Caki2 (cell line): ENCODE data around the gene PPP1CA. TPM values are rescaled to one million over a fixed set of nuclear protein-coding genes. Genes with fewer than 3 reads are reported as not detected.
A peak's percentile ranks its signal among the peaks of the same experiment; 100 is the strongest.

Source experiments
- DNase-seq: peaks from one replicate; pipeline ENCODE4 v3.0.0-alpha.2; 2015; ENCODE audit warnings: low read depth
- in situ Hi-C: cut with HindIII; loops from 2 replicates; pipeline ENCODE4 v1.10.0; 2016; ENCODE audit warnings: low sequenced_read_pairs, low pct_unique_long_range_greater_than_20kb, mixed read lengths
- total RNA-seq: library from RNA; depleted of rRNA; stranded (reverse); fragments of >200 nt; shearing (Covaris generic); gene quantifications from 2 replicates; pipeline ENCODE4 v1.2.3, GENCODE V29; 2014; ENCODE audit warnings: low replicate concordance; rRNA removed

PPP1CA gene
- 251 and 260 TPM in 2 replicates for total RNA-seq

- in situ Hi-C loops = no loop called here
Observed at GRCh38 chr11:67401495-67402191, at the start of gene PPP1CA. Gene PPP1CA, minus strand, starts transcription at chr11:67401858. Its CDS starts 76 bp downstream, at chr11:67401782.

GRCh38 chr11:67450796-67451657 lies 49.4 kb upstream of the PPP1CA start:
- in situ Hi-C loops = no loop called here
- no peak for DNase-seq

More at GRCh38 chr11:67401495-67402191, at the start of gene PPP1CA:
- peak; percentile 70 for DNase-seq

- DNase-seq = no peak
- in situ Hi-C loops = no loop called here
Observed at GRCh38 chr11:67449116-67449844, 47.6 kb upstream of the PPP1CA start.

GRCh38 chr11:67448220-67448609 lies 46.6 kb upstream of the PPP1CA start:
- no peak for DNase-seq
- in situ Hi-C loops = no loop called here

GRCh38 chr11:67445515-67445914 lies 43.9 kb upstream of the PPP1CA start:
- DNase-seq = no peak
- in situ Hi-C loops = no loop called here

GRCh38 chr11:67442504-67443404 lies 41.1 kb upstream of the PPP1CA start:
- in situ Hi-C loops = no loop called here
- no peak for DNase-seq

- DNase-seq = no peak
- in situ Hi-C loops = no loop called here
Observed at GRCh38 chr11:67441731-67442351, 40.2 kb upstream of the PPP1CA start.

GRCh38 chr11:67441098-67441563 lies 39.5 kb upstream of the PPP1CA start:
- DNase-seq = no peak
- in situ Hi-C loops = no loop called here

GRCh38 chr11:67440229-67441097 lies 38.8 kb upstream of the PPP1CA start:
- DNase-seq = no peak
- in situ Hi-C loops = no loop called here

- in situ Hi-C loops = no loop called here
- DNase-seq = peak; percentile 33
Observed at GRCh38 chr11:67439321-67440228, 37.9 kb upstream of the PPP1CA start.

- in situ Hi-C loops = no loop called here
- no peak for DNase-seq
Observed at GRCh38 chr11:67438158-67438902, 36.7 kb upstream of the PPP1CA start.

- no peak for DNase-seq
- in situ Hi-C loops = no loop called here
Observed at GRCh38 chr11:67437809-67438157, 36.1 kb upstream of the PPP1CA start.

GRCh38 chr11:67437082-67437808 lies 35.6 kb upstream of the PPP1CA start, which contains the start of gene PTPRCAP:
Gene PTPRCAP, minus strand, starts transcription at chr11:67437682. Its CDS starts 63 bp downstream, at chr11:67437619.
- in situ Hi-C loops = no loop called here
- DNase-seq = no peak

GRCh38 chr11:67436459-67437081 lies 34.9 kb upstream of the PPP1CA start:
- in situ Hi-C loops = no loop called here
- no peak for DNase-seq
